Adipocyte (in vitro differentiated cells): ENCODE data around the gene DLG2.
A peak's percentile ranks its signal among the peaks of the same experiment; 100 is the strongest.

Experiments
- DNase-seq: peaks from one replicate; pipeline ENCODE4 v3.0.0-alpha.2; 2015; ENCODE audit warnings: low read depth
- H3K27me3 ChIP-seq: replicated peaks from 2 replicates; pipeline ENCODE4 v1.7.0; 2013; ENCODE audit warnings: mild to moderate bottlenecking, low read length, moderate library complexity; ENCODE audit not compliant: control insufficient read depth, insufficient read depth
- H3K36me3 ChIP-seq: 2 replicates; pipeline ENCODE4 v1.7.0; 2013; ENCODE audit warnings: low read length, mild to moderate bottlenecking, moderate library complexity; ENCODE audit not compliant: control insufficient read depth, insufficient read depth, severe bottlenecking
- H3K4me1 ChIP-seq: 2 replicates; pipeline ENCODE4 v1.7.0; 2013; ENCODE audit warnings: mild to moderate bottlenecking, low read length, moderate library complexity; ENCODE audit not compliant: control insufficient read depth, insufficient read depth
- H3K4me3 ChIP-seq: 2 replicates; pipeline ENCODE4 v1.7.0; 2013; ENCODE audit warnings: mild to moderate bottlenecking, low read length, moderate library complexity
- H3K9ac ChIP-seq: 2 replicates; pipeline ENCODE4 v1.7.0; 2013; ENCODE audit warnings: mild to moderate bottlenecking, low read length, moderate library complexity
- H3K9me3 ChIP-seq: 2 replicates; pipeline ENCODE4 v1.7.0; 2013; ENCODE audit warnings: mild to moderate bottlenecking, low read length, moderate library complexity; ENCODE audit not compliant: control insufficient read depth

Gene DLG2

DNA sequence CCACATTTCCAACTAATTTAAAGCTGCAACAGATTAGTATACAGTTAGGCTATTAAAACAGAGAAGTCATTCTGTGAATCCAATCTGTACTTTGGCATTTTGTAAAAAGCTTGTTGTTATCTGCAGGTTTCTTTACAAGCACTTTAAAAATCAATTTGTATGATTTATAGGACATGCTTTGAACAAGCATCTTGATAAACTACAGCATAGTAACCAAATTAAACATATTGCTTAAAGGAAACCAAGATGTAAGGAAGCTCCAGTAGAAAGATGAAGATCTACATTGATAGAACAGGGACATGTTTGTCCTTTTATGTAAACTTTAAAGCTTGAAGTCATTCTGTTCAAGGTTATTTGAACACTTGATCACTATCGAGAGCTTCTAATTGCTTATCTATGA is 1842.7 kb downstream of the DLG2 start:
- H3K4me3 ChIP-seq, result no peak overlapping the region
- peaks cover 7% of the 10 kb centered on the region for H3K4me1 ChIP-seq
- H3K27me3 ChIP-seq, result no peaks in the 10 kb centered on the region
- H3K9ac ChIP-seq, result no peak overlapping the region
- H3K36me3 ChIP-seq, result no peaks in the 10 kb centered on the region
- DNase-seq, result no peak
- no peaks in the 10 kb centered on the region for H3K9me3 ChIP-seq

DNA sequence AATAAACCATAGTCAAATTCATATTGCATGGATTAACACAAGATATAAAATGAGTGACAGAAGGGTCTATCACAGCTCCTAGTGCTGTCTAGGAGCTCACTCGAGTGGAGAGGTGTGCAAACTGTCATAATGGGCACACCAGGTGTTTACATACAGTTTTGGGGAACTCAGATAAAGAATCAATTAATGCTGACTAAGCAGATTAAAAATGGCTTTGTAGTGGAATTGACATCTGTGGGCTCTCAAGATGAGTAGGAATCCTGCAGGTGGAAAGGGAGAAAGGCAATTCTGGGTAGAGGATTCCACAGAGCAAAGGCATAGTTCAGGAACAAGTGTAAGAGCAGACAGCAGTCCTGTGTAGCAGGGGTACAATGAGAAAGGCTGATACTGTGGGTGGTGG is 1844.8 kb downstream of the DLG2 start:
- no peak overlapping the region for H3K4me3 ChIP-seq
- H3K9ac ChIP-seq, result no peak overlapping the region
- no peaks in the 10 kb centered on the region for H3K9me3 ChIP-seq
- no peaks in the 10 kb centered on the region for H3K27me3 ChIP-seq
- H3K4me1 ChIP-seq, result peaks cover 9% of the 10 kb centered on the region
- H3K36me3 ChIP-seq, result no peaks in the 10 kb centered on the region
- DNase-seq, result no peak

DNA sequence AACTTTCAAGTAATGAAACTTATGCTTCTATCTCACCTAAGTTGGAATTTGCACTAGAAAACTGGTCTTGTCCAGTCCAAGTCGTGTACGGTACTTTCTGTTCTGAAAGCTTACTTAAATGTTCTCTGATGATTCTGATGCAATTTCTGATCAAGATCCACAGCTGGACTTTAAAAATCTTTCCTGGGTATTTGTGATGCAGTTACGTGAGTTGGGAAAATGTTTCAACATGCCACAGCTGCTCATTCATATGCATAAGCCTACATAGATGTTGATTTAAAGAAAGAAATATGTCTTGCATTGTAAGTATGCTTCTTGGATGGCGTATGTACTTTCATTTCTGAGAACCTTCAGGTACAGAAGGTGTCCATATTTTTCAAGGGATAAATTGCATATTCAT is 1847.3 kb downstream of the DLG2 start:
- peak; percentile 0 for DNase-seq
- Histone ChIP-seq H3K4me3 (no peak overlapping the region), H3K36me3 (no peaks in the 10 kb centered on the region), H3K4me1 (peaks cover 9% of the 10 kb centered on the region), H3K27me3 (no peaks in the 10 kb centered on the region), H3K9me3 (no peaks in the 10 kb centered on the region), H3K9ac (no peak overlapping the region)

DNA sequence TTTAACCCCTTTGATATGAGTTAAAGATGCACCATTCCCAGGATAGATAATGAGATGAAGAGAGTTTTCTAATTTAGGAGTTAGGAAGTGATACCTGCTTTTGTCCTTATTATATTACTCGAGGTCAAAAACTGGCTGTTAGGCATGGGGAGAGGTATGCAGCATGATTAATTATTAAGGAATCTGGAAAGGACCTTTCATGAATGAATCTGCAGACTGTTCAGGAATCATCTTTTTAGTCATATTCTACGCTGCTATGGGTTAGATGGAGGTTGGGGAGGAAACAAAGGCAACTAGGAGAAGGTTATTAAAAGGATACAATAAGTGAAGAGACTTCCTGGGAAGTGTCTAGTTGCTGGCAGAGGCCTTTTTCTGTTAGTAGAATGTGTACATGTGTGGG is 1848.5 kb downstream of the DLG2 start:
- Histone ChIP-seq H3K27me3 (no peaks in the 10 kb centered on the region), H3K36me3 (no peaks in the 10 kb centered on the region), H3K4me3 (no peak overlapping the region), H3K4me1 (peaks cover 21% of the 10 kb centered on the region), H3K9ac (no peak overlapping the region), H3K9me3 (no peaks in the 10 kb centered on the region)
- DNase-seq, result no peak

DNA sequence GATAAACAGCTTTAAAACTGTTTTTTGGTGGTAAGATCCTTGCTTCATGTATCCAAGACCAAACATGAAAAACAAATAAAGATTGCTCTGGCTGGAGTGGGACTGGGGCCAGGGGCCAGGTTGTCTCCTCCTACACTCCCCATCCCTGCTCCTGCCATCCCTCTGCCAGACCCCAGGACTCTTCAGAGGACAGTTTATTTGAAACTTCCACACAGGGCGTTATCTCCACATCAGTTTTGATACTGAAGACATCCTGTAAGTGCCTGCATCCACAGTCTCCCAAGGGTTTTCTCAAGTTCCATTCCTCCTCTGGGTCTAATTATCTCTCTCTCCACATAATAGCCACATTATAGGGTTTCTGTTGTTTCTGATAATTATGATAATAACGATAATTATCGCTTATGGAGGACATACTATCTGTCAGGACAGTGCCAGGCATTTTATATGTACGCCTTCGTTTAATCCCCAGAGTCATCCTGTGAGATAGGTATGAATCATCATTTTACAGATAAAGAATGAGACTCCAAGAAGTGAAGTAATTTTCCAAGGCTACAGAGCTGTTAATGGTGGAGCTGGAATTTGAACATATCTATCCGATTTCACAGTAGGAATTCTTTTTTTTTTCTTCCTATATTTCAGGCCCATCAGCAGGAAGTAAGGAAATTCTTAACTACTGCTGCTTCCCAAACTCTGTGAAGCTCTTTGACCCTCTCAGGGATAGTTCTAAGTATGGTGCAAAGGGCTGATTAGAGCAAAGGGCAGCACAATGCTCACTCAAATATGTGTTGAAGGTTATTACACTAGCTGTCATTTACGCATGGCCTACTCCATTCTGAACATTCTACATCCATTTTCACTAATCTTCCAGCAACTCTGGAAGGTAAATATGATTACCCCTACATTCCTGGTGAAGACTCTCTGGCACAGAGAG is 1852.9 kb downstream of the DLG2 start:
- peaks cover 12% of the 10 kb centered on the region for H3K4me1 ChIP-seq
- H3K36me3 ChIP-seq, result no peaks in the 10 kb centered on the region
- H3K4me3 ChIP-seq, result peak overlapping the region; percentile 16
- no peaks in the 10 kb centered on the region for H3K27me3 ChIP-seq
- no peak for DNase-seq
- no peaks in the 10 kb centered on the region for H3K9me3 ChIP-seq
- no peak overlapping the region for H3K9ac ChIP-seq

DNA sequence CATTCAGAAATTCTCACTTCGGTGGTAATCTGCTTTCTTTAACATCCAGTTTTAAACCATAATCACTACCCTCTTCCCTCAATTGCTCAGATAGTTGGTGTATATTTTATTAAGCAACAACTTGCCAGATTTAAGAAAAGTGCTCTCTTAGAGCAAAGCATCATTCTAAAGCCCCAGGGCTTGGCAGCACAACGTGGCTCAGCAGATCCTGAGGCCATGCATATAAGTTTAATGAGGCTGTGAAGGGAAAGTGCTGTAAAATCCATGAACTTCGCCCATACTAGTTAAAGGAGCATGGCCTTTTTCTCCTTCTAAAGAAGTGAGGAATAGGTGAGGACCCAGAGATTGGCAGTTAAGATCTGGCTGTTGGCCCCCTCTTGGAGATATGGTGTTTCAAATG is 1858.7 kb downstream of the DLG2 start:
- no peak overlapping the region for H3K4me3 ChIP-seq
- no peak overlapping the region for H3K9ac ChIP-seq
- DNase-seq, result no peak
- H3K36me3 ChIP-seq, result no peaks in the 10 kb centered on the region
- no peaks in the 10 kb centered on the region for H3K27me3 ChIP-seq
- no peaks in the 10 kb centered on the region for H3K4me1 ChIP-seq
- H3K9me3 ChIP-seq, result no peaks in the 10 kb centered on the region

DNA sequence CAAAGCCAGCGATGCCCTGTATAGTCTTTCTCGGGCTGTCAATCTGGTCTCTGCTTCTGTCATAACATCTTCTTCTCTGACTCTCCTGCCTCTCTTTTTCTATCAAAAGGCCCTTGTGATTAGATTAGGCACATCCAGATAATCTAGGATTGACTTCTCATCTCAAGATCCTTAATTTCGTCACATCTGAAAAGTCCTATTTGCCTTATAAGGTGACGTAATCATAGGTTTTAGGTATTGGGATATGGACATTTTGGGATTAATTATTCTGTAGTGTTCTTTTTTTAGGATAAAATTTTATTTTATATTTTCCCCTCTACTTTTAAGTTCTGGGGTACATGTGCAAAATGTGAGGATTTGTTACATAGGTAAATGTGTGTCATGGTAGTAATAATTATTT is 1860.2 kb downstream of the DLG2 start:
- no peak overlapping the region for H3K4me3 ChIP-seq
- H3K9ac ChIP-seq, result no peak overlapping the region
- no peaks in the 10 kb centered on the region for H3K9me3 ChIP-seq
- H3K27me3 ChIP-seq, result no peaks in the 10 kb centered on the region
- DNase-seq, result no peak
- H3K36me3 ChIP-seq, result no peaks in the 10 kb centered on the region
- no peaks in the 10 kb centered on the region for H3K4me1 ChIP-seq

DNA sequence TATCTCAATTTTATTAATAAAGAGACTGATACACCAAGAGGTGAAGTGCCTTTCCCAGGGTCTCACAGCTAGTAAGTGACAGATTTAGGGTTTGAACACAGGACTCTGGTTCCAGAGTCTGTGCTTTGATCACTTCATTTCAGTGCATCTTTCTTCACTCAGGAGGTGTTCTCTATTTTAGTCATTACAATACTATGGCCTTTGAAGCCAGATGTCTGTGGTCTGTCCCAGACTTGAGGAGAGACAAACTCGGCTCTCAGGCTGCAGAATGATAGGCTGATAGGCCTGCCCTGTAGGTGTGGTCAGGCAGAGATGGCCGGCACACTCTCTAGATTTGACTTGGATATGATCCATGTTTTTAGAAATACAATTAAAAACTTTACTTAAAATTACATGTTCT is 1862.5 kb downstream of the DLG2 start:
- no peak for DNase-seq
- Histone ChIP-seq H3K4me1 (no peaks in the 10 kb centered on the region), H3K4me3 (no peak overlapping the region), H3K36me3 (no peaks in the 10 kb centered on the region), H3K9me3 (no peaks in the 10 kb centered on the region), H3K27me3 (no peaks in the 10 kb centered on the region), H3K9ac (no peak overlapping the region)

DNA sequence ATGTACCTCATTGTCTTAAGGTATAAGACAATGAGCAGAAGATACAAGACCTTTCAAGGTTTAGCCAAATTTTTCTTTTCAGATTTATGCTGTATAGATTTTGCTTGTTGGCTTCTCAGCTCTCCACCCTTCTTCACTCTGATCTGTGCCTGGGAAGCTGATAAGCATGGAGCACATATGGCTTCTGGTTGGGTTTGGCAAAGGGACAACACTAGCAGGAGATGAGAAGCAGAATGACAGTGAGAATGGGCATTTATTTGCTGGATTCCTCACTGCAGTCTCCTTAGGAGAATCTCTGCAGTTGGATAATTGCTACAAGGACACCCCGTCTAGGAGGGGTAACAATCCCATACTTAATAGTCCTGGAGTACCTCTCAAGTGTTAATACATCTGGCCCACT is 1866.2 kb downstream of the DLG2 start:
- H3K9me3 ChIP-seq, result no peaks in the 10 kb centered on the region
- no peak for DNase-seq
- no peak overlapping the region for H3K9ac ChIP-seq
- H3K4me3 ChIP-seq, result no peak overlapping the region
- H3K36me3 ChIP-seq, result no peaks in the 10 kb centered on the region
- H3K27me3 ChIP-seq, result no peaks in the 10 kb centered on the region
- no peaks in the 10 kb centered on the region for H3K4me1 ChIP-seq

DNA sequence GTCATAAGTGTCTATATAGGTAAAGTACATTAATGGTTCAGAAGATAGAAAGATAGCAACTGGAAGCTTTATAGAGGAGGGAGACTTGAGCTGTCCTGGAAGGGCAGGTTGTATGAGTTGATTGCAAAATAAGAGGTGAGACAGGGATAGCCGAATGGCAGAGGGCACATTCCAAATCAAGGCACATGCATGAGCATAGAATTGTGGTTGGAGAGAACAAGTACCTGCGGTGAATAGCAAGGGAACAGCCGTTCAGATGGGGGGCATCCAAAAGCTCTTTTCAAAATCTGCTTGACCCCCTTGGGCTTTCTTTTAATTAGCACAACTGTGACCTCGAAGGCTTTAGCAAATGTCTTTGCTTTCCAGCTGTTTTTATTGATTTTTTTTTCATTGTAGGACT is 1868.0 kb downstream of the DLG2 start:
- Histone ChIP-seq H3K4me3 (no peak overlapping the region), H3K36me3 (no peaks in the 10 kb centered on the region), H3K4me1 (no peaks in the 10 kb centered on the region), H3K9ac (no peak overlapping the region), H3K9me3 (no peaks in the 10 kb centered on the region), H3K27me3 (no peaks in the 10 kb centered on the region)
- no peak for DNase-seq

DNA sequence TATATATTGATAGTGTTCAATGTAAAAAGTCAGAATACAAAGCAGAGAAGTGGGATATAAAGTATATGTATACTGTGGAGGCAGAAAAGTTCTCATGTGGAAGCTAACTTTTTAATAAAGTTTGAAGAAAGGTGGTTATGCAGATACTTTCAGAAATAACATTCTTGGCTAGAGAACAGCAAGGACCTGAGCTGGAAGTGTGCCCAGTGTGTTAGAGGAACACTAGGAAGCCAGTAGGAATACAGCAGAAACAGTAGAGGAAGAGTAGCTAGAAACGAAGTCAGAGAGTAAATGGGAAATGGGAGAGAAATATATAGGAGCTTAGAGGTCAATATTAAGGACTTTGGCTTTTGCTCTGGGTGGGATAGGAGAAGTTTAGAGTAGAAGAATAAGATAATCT is 1876.1 kb downstream of the DLG2 start:
- Histone ChIP-seq H3K9ac (no peak overlapping the region), H3K27me3 (no peaks in the 10 kb centered on the region), H3K36me3 (no peaks in the 10 kb centered on the region), H3K4me1 (no peaks in the 10 kb centered on the region), H3K9me3 (no peaks in the 10 kb centered on the region), H3K4me3 (no peak overlapping the region)
- no peak for DNase-seq
